GM12892 (cell line): ENCODE data around the gene DOCK10.

Source experiments
- POLR2A ChIP-seq: IDR thresholded peaks from 2 replicates; pipeline ENCODE4 v1.6.1; 2011; ENCODE audit warnings: low read depth, low read length, control low read depth
- POLR2AphosphoS5 ChIP-seq: IDR thresholded peaks from 2 replicates; pipeline ENCODE4 v1.6.1; 2011; ENCODE audit warnings: low read depth, low read length, control low read depth
- TAF1 ChIP-seq: IDR thresholded peaks from 2 replicates; pipeline ENCODE4 v1.6.1; 2011; ENCODE audit warnings: low read depth, mild to moderate bottlenecking, control low read depth, low read length, borderline replicate concordance

DNA sequence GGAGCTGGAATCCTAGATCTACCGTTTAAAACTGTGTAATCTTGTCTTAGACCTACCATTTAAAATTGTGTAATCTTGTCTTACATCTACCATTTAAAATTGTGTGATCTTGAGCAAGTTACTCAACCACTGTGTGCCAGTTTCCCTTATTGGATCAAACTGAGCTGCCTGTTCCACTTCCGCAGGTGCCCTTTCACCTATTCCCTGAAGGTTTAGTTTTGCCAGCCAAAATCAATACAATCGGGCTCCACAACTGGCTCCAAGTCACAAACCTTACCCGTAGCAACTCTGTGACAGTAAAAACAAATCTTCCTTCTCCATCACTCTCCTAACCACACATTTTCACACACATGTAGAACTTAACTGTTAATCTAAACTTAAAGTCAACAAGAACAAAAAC, 20.1 kb downstream of the DOCK10 start:
- TF ChIP-seq POLR2A = no peak
- TF ChIP-seq POLR2AphosphoS5 = no peak
- TF ChIP-seq TAF1 = no peak
